Stomach (tissue), 4 donors: ENCODE measurements around the gene SLC16A7.

Experiments
- CTCF ChIP-seq, 7 experiments: fragments of 450-650 bp in 4 of 7; fragments of 200-600 bp in 3 of 7; sonication (generic) in 3 of 7; IDR thresholded peaks; one replicate each; pipeline ENCODE4 v1.5.1; 2016 to 2019; ENCODE audit warnings: antibody characterized with exemption in 7 of 7, control low read depth in 2 of 7, mild to moderate bottlenecking in 1 of 7
- EP300 ChIP-seq: sonication (generic); formaldehyde crosslinking; IDR thresholded peaks from one replicate; pipeline ENCODE4 v1.6.1; 2017; ENCODE audit warnings: antibody characterized with exemption
- POLR2A ChIP-seq, 4 donors: fragments of 450-650 bp; IDR thresholded peaks; one replicate each; pipeline ENCODE4 v1.6.1; 2016; ENCODE audit warnings: antibody characterized with exemption in 4 of 4, control low read depth in 2 of 4, mild to moderate bottlenecking in 1 of 4, moderate library complexity in 1 of 4
- POLR2AphosphoS5 ChIP-seq, 3 donors: sonication (generic); formaldehyde crosslinking; IDR thresholded peaks; one replicate each; pipeline ENCODE4 v1.6.1; 2016; ENCODE audit warnings: antibody characterized with exemption in 3 of 3

- no peak for TF ChIP-seq CTCF (IDR thresholded peaks at IDR 0.05)
- no peak for TF ChIP-seq POLR2A (IDR thresholded peaks at IDR 0.05)
- TF ChIP-seq POLR2AphosphoS5 (IDR thresholded peaks at IDR 0.05), result no peak
- TF ChIP-seq EP300, result no peak
Measured at GRCh38 chr12:59650588-59651228, 54.9 kb downstream of the SLC16A7 start.
